Sciatic nerve (tissue), 2 donors: ENCODE results near the gene OPA1. TPM values are rescaled to one million over a fixed set of nuclear protein-coding genes. Genes with fewer than 3 reads are reported as not detected.

Source experiments
- ATAC-seq: fragments of 200-7000 bp; cut with Tn5 transposase; one replicate; pipeline ENCODE4 v1.9.1; 2020; ENCODE audit warnings: mild to moderate bottlenecking, moderate library complexity
- DNase-seq: peaks from one replicate; pipeline ENCODE4 v3.0.0-alpha.2; 2020; ENCODE audit warnings: low spot score
- intact Hi-C: fragments of 100-400 bp; cut with DNase I; formaldehyde crosslinking; loops from one replicate; pipeline ENCODE4 v1.14.2; 2022
- total RNA-seq: library from RNA; stranded (reverse); fragmentation: NEBNext Ultra II Directional; extraction: Animal tissue kit (Norgen Biotek cat#: 25700); gene quantifications from one replicate; pipeline ENCODE4 v1.2.1, GENCODE V29; 2021
- donor health status: DM: no; HTN: no; CAD: no.
- donor health status: DM: no; HTN: no; CAD: no.

The OPA1 gene, protein sequence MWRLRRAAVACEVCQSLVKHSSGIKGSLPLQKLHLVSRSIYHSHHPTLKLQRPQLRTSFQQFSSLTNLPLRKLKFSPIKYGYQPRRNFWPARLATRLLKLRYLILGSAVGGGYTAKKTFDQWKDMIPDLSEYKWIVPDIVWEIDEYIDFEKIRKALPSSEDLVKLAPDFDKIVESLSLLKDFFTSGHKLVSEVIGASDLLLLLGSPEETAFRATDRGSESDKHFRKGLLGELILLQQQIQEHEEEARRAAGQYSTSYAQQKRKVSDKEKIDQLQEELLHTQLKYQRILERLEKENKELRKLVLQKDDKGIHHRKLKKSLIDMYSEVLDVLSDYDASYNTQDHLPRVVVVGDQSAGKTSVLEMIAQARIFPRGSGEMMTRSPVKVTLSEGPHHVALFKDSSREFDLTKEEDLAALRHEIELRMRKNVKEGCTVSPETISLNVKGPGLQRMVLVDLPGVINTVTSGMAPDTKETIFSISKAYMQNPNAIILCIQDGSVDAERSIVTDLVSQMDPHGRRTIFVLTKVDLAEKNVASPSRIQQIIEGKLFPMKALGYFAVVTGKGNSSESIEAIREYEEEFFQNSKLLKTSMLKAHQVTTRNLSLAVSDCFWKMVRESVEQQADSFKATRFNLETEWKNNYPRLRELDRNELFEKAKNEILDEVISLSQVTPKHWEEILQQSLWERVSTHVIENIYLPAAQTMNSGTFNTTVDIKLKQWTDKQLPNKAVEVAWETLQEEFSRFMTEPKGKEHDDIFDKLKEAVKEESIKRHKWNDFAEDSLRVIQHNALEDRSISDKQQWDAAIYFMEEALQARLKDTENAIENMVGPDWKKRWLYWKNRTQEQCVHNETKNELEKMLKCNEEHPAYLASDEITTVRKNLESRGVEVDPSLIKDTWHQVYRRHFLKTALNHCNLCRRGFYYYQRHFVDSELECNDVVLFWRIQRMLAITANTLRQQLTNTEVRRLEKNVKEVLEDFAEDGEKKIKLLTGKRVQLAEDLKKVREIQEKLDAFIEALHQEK
- 67.7 TPM for total RNA-seq

DNA sequence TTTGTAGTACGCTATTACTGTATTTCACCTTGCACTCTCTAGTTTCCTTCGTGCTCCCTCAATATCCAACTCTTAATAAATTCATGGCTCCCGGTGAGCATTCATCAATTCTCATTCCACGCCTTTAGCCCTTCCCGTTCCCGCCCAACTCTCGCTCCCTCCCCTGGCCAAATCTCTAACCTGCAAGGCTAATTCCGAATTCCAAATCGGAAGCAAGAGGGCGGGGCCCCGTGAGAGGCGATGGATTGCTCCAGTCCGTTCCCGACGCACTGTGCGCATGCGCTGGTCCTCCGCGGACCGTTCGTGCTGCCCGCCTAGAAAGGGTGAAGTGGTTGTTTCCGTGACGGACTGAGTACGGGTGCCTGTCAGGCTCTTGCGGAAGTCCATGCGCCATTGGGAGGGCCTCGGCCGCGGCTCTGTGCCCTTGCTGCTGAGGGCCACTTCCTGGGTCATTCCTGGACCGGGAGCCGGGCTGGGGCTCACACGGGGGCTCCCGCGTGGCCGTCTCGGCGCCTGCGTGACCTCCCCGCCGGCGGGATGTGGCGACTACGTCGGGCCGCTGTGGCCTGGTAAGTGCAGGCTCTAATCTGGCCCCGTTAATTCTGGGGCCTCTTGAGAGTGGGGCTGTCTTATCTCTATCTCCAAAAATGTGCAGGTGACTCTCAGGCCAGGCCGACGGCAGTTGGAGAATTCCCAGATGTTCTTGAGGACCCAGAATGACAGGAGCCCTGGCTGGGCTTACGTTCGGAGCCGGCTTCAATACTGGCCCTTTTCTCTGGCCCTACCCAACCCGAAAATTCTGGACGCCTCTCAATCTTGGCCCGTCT is at the start of gene OPA1:
TSS of gene OPA1 (plus strand) at position 368 of the 827 bp plus-strand sequence. CDS start at position 538, 170 bp downstream.
- intact Hi-C loops: no loop called here
- DNase-seq (peak; percentile 98), ATAC-seq (peak; percentile 99)

DNA sequence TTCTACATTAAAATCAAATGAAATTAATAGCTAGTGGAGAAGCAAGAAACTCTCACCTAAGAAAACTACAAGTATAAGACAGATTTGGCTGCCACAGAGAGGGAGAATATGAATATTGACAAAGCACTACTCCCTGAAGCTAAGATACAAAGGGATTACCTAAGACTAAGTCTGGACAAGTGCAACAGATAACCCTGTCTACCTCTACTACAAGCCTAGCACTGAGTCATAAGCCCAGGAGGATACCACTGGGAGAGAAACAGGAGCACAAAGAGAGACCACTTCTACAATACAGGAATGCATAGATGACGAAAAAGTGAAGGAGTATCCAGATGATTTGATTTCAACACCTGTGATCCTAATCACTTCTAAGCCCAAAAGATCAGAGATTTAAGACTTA is 48.7 kb upstream of the OPA1 start:
- no peak for ATAC-seq
- intact Hi-C loops: no loop called here
- no peak for DNase-seq

DNA sequence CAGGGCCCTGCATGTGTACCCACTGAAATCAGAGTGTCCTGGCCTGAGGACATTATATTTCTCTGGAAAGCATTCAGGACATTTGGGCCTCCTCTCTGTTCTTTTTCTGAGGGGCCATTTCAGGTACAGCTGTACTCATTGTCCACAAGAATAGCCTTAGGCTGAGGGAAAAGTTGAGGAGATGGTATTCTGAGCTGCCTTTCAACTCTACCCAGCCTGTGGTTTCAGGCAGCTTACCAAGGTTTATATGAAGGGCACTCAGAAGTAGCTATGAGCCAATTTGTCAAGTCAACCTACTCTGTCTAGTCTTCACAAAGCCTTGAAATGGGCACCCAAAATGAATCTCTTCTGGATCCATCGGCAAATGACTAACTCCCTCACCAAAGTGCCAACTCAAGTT is 47.7 kb upstream of the OPA1 start:
- ATAC-seq (no peak), DNase-seq (no peak)
- intact Hi-C loops: no loop called here

GRCh38 chr3:193546129-193546528 is 46.9 kb upstream of the OPA1 start:
- DNase-seq (no peak), ATAC-seq (no peak)
- intact Hi-C loops: no loop called here

DNA sequence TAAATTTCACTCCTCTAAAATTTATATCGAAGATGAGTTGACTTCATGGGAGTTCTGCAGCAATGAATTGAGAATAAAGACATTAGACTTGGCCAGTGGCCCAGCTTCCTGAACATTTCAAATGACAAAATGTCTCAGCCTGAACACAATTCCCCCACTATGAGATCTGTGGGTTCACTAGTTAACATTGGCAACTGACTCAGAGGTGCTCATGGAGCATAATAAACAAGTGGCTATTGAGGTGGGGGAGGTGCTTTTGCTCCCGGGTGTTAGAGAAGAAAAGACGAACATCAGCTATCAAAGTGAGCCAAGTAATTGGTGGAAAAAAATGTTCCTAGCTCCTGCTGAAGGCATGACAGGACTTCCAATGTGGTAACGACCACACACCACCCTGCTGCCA is 44.6 kb upstream of the OPA1 start:
- intact Hi-C loops: no loop called here
- no peak for ATAC-seq

DNA sequence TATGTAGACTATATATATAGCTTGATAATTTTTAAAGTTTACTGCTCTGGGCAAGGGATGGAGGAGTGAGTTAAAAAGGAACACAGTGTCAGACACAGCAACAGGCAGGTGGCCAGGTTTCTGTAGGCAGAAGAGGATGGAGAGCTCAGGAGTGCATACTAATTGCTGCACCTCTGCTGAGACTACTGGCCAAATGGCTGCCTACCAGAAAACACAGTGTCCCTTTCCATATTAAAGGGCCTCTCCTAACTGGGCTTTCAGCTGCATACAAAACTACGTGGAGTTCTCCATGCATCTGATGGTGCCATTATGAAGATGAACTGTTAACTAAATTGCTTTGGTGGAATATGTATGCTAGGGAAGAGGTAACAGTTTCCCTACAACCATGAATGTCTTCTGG is 40.1 kb upstream of the OPA1 start:
- ATAC-seq: no peak
- DNase-seq: no peak
- intact Hi-C loops: no loop called here

More for the DNA sequence above, 44.6 kb upstream of the OPA1 start:
- DNase-seq: no peak

DNA sequence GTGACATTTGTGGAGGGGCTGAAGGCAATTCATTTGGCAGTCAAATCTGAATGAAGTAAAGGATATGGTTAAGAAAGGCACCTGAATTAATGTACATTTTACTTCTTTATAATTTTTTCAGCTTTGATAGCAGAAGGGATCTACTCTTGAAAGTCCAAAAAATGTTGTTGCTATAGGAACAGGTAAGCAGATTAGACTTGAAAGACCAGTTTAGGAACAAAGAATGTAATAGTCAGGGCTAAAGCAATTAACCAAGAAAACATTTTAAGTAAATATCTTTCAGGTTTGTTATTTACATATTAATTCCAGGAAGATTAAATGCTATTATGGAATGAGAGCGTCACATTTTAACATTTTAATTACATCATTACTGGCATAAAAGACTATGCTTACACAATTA is 39.4 kb upstream of the OPA1 start:
- intact Hi-C loops: no loop called here
- no peak for ATAC-seq
- DNase-seq: no peak

GRCh38 chr3:193554811-193555210 is 38.2 kb upstream of the OPA1 start, which contains the start of gene ATP13A4:
Gene ATP13A4, minus strand, starts transcription at chr3:193554895. Its CDS starts 96 bp downstream, at chr3:193554799.
- DNase-seq (no peak), ATAC-seq (no peak)
- intact Hi-C loops: no loop called here

GRCh38 chr3:193556841-193557240 is 36.2 kb upstream of the OPA1 start:
- no peak for DNase-seq
- intact Hi-C loops: no loop called here
- no peak for ATAC-seq

GRCh38 chr3:193559100-193559499 is 33.9 kb upstream of the OPA1 start:
- ATAC-seq: no peak
- intact Hi-C loops: no loop called here

DNA sequence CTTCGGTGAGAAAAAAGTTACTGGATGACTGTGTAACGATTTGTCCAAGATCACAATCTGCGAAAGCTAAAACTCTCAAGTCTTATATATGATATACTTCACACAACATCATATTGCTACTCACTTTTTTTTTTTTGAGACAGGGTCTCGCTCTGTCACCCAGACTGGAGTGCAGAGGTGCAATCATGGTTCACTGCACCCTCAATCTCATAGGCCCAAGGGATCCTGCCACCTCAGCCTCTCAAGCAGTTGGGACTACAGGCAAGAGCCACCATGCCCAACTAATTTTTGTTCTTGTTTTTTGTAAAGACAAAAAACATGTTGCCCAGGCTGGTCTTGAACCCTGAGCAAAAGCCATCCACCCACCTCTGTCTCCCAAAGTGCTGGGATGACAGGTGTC is 32.9 kb upstream of the OPA1 start:
- intact Hi-C loops: no loop called here
- no peak for DNase-seq
- no peak for ATAC-seq

More at GRCh38 chr3:193559100-193559499, 33.9 kb upstream of the OPA1 start:
- DNase-seq: no peak

DNA sequence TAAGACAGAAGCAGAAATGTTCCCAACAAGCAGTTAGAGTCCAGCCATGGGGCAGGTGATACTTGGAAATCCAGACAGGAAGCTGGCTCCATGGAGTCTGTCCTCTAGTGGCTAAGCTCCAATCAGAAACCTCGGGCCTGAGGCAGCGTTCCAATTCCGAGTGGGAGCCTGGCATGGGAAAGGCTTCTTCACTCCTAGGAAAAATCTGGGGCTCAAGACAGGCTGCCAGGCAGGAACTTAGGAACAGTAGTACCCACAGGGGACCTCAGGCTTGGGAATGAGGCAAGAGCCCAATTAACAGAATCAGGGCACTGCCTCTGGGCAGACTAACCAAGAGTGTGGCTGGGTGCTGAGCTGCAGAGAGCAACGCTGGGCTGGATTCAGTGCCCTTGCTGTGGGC is 32.1 kb upstream of the OPA1 start:
- intact Hi-C loops: no loop called here
- DNase-seq (no peak), ATAC-seq (no peak)

GRCh38 chr3:193563426-193563825 is 29.6 kb upstream of the OPA1 start:
- intact Hi-C loops: no loop called here
- no peak for DNase-seq
- no peak for ATAC-seq

DNA sequence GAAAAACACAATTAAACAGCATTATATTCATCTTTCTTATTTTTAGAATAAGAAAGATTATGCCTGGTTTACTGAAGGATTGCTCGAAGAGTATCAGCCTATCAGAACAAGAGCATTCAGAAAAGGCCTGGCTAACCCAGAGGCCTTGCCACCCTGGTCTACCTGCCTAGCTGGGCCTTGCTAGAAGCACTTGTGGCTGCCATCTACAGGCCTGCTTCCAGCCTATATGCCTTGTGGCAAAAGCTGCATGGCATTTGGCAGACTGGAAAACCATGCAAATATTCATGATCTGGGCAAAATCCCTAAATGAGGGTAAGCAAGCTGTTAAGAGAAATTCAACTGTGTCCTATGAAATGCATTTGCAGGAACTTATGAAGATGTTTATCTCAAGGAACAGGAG is 29.0 kb upstream of the OPA1 start:
- no peak for DNase-seq
- no peak for ATAC-seq
- intact Hi-C loops: no loop called here

GRCh38 chr3:193569119-193569518 is 23.9 kb upstream of the OPA1 start:
- no peak for ATAC-seq
- no peak for DNase-seq
- intact Hi-C loops: no loop called here

DNA sequence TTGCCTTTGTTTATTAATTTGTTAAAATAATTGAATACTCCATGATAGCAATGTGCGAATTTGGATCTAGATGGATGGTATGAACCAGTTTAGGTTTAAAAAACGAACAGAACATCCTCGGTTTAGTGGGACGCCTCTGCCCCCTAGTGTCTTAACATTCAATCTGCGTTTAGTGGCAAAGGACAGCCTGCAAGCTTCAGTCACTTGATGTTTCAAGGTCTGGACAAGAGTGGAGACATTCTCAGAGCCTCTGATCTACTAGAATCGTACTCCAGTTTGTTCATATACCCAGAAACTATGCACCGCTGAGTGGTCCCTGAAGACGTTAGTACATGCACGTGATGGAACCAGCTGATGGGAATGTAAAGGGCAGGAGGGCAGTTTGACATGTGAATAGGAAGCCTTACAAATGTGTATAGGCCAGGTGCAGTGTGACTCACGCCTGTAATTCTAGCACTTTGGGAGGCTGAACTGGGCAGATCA is 20.5 kb upstream of the OPA1 start:
- ATAC-seq: peak; percentile 81
- intact Hi-C loops: loop anchor here (10.0 kb wide), 1 partner anchor 1008 kb away; no protein-coding TSS in a partner anchor
- peak; percentile 74 for DNase-seq

GRCh38 chr3:193573403-193574191 is 19.4 kb upstream of the OPA1 start:
- DNase-seq (no peak), ATAC-seq (no peak)
- intact Hi-C loops: loop anchor here (10.0 kb wide), 1 partner anchor 1009 kb away; no protein-coding TSS in a partner anchor
